Myocyte (in vitro differentiated cells): ENCODE measurements around the gene ADD1. TPM values are rescaled to one million over a fixed set of nuclear protein-coding genes. Genes with fewer than 3 reads are reported as not detected.
A peak's percentile ranks its signal among the peaks of the same experiment; 100 is the strongest.
"Not testable (repeated sequence)": the region's sequence is repeated elsewhere in the genome, so short reads cannot be mapped to it uniquely, and the experiment has no call there.

ENCODE experiments used
- DNase-seq: peaks from one replicate; pipeline ENCODE4 v3.0.0-alpha.2; 2012; ENCODE audit warnings: low read depth
- total RNA-seq: library from RNA; depleted of rRNA; stranded (reverse); fragments of >200 nt; gene quantifications from 2 replicates; pipeline ENCODE4 v1.2.3, GENCODE V29; 2014

Gene ADD1
- total RNA-seq, 1 donor from 2014 or later = 121 TPM

GRCh38 chr4:2932321-2932950 lies 88.8 kb downstream of the ADD1 start:
- no peak for DNase-seq

GRCh38 chr4:2932951-2933565 lies 89.4 kb downstream of the ADD1 start:
- no peak for DNase-seq

GRCh38 chr4:2933566-2934076 lies 90.0 kb downstream of the ADD1 start:
- no peak for DNase-seq

GRCh38 chr4:2934077-2934812 lies 90.6 kb downstream of the ADD1 start:
- DNase-seq = peak; percentile 39

GRCh38 chr4:2934813-2935761 lies 91.4 kb downstream of the ADD1 start:
- peak; percentile 90 for DNase-seq

- no peak for DNase-seq
Observed at GRCh38 chr4:2935762-2936743, 92.4 kb downstream of the ADD1 start.

GRCh38 chr4:2936773-2937145 lies 93.1 kb downstream of the ADD1 start:
- DNase-seq = peak; percentile 78

- DNase-seq = no peak
Observed at GRCh38 chr4:2937146-2937857, 93.7 kb downstream of the ADD1 start.

- no peak for DNase-seq
Observed at GRCh38 chr4:2937986-2938385, 94.3 kb downstream of the ADD1 start.

GRCh38 chr4:2938411-2938810 lies 94.8 kb downstream of the ADD1 start:
- not testable (repeated sequence) for DNase-seq

GRCh38 chr4:2938906-2939305 lies 95.3 kb downstream of the ADD1 start:
- no peak for DNase-seq

GRCh38 chr4:2939383-2940243 lies 96.0 kb downstream of the ADD1 start:
- DNase-seq = no peak

GRCh38 chr4:2940267-2941137 lies 96.9 kb downstream of the ADD1 start:
- no peak for DNase-seq

- no peak for DNase-seq
Observed at GRCh38 chr4:2941138-2942036, 97.7 kb downstream of the ADD1 start.

GRCh38 chr4:2942037-2942531 lies 98.4 kb downstream of the ADD1 start:
- no peak for DNase-seq
